Measurements from ENCODE around the gene FBXO8.

Gene FBXO8

GRCh38 chr4:174286870-174287269, 3.4 kb upstream of the FBXO8 start:
- H3K9ac ChIP-seq = no peak overlapping the region
- TF ChIP-seq Cebpa-rat (IDR thresholded peaks at IDR 0.05) = no peak
- H3K4me3 ChIP-seq = no peak overlapping the region
- H3K4me1 ChIP-seq = peaks cover 29% of the 10 kb centered on the region
- H4K20me1 ChIP-seq = no peaks in the 10 kb centered on the region
- peaks cover 4% of the 10 kb centered on the region for H3K36me3 ChIP-seq
- H3K27me3 ChIP-seq = no peaks in the 10 kb centered on the region
- peaks cover 15% of the 10 kb centered on the region for H3K9me3 ChIP-seq
- no peak overlapping the region for H3K4me2 ChIP-seq
- H3K27ac ChIP-seq = no peak overlapping the region

- Histone ChIP-seq H3K4me2 (peak overlapping the region; percentile 92), H4K20me1 (no peaks in the 10 kb centered on the region), H3K27me3 (no peaks in the 10 kb centered on the region), H3K9me3 (peaks cover 3% of the 10 kb centered on the region), H3K4me3 (peak overlapping the region; percentile 91), H3K27ac (peak overlapping the region; percentile 100), H3K9ac (peak overlapping the region; percentile 99), H3K4me1 (peaks cover 37% of the 10 kb centered on the region), H3K36me3 (no peaks in the 10 kb centered on the region)
- TF ChIP-seq Cebpa-rat (IDR thresholded peaks at IDR 0.05) = no peak
Observed at GRCh38 chr4:174284487-174284886, 1.0 kb upstream of the FBXO8 start.

GRCh38 chr4:174282836-174283506, 496 bp downstream of the FBXO8 start:
- Histone ChIP-seq H3K27ac (peak overlapping the region; percentile 100), H3K27me3 (no peaks in the 10 kb centered on the region), H3K9me3 (peaks cover 6% of the 10 kb centered on the region), H3K9ac (peak overlapping the region; percentile 99), H4K20me1 (peaks cover 9% of the 10 kb centered on the region; the same call in 1 of the 2 replicates), H3K4me3 (peak overlapping the region; percentile 91), H3K4me2 (peak overlapping the region; percentile 92), H3K4me1 (peaks cover 37% of the 10 kb centered on the region), H3K36me3 (no peaks in the 10 kb centered on the region)
- no peak for TF ChIP-seq Cebpa-rat (IDR thresholded peaks at IDR 0.05)

GRCh38 chr4:174281901-174282300, 1.6 kb downstream of the FBXO8 start:
- Histone ChIP-seq H3K4me3 (no peak overlapping the region), H4K20me1 (peaks cover 17% of the 10 kb centered on the region; the same call in 1 of the 2 replicates), H3K4me2 (peak overlapping the region; percentile 92), H3K9ac (no peak overlapping the region), H3K36me3 (no peaks in the 10 kb centered on the region), H3K4me1 (peaks cover 37% of the 10 kb centered on the region), H3K27ac (no peak overlapping the region), H3K27me3 (no peaks in the 10 kb centered on the region), H3K9me3 (peaks cover 6% of the 10 kb centered on the region)
- TF ChIP-seq Cebpa-rat (IDR thresholded peaks at IDR 0.05) = no peak

GRCh38 chr4:174281182-174281737, 2.2 kb downstream of the FBXO8 start:
- Histone ChIP-seq H3K4me2 (peak overlapping the region; percentile 15; the same call in 1 of the 2 replicates), H3K4me3 (no peak overlapping the region), H3K4me1 (peaks cover 37% of the 10 kb centered on the region), H3K27ac (no peak overlapping the region), H3K36me3 (no peaks in the 10 kb centered on the region), H3K9ac (no peak overlapping the region), H3K27me3 (no peaks in the 10 kb centered on the region), H3K9me3 (peaks cover 6% of the 10 kb centered on the region), H4K20me1 (peaks cover 23% of the 10 kb centered on the region; the same call in 1 of the 2 replicates)
- no peak for TF ChIP-seq Cebpa-rat (IDR thresholded peaks at IDR 0.05)

GRCh38 chr4:174279433-174280155, 3.9 kb downstream of the FBXO8 start:
- Histone ChIP-seq H3K9ac (no peak overlapping the region), H3K27me3 (no peaks in the 10 kb centered on the region), H3K36me3 (no peaks in the 10 kb centered on the region), H3K4me2 (no peak overlapping the region), H3K27ac (no peak overlapping the region), H4K20me1 (peaks cover 35% of the 10 kb centered on the region), H3K4me3 (no peak overlapping the region), H3K4me1 (peaks cover 21% of the 10 kb centered on the region), H3K9me3 (peaks cover 6% of the 10 kb centered on the region)
- no peak for TF ChIP-seq Cebpa-rat (IDR thresholded peaks at IDR 0.05)

GRCh38 chr4:174278467-174278866, 5.0 kb downstream of the FBXO8 start:
- Histone ChIP-seq H3K36me3 (no peaks in the 10 kb centered on the region), H3K4me3 (no peak overlapping the region), H3K4me1 (peaks cover 16% of the 10 kb centered on the region; the same call in 1 of the 2 replicates), H3K9ac (no peak overlapping the region), H3K9me3 (peaks cover 6% of the 10 kb centered on the region), H3K27ac (no peak overlapping the region), H3K4me2 (no peak overlapping the region), H3K27me3 (no peaks in the 10 kb centered on the region), H4K20me1 (peaks cover 40% of the 10 kb centered on the region)
- TF ChIP-seq Cebpa-rat (IDR thresholded peaks at IDR 0.05) = no peak

- no peak overlapping the region for H3K27ac ChIP-seq
Observed at GRCh38 chr4:174277433-174277832, 6.0 kb downstream of the FBXO8 start.

GRCh38 chr4:174275101-174275500, 8.4 kb downstream of the FBXO8 start:
- H3K36me3 ChIP-seq = no peaks in the 10 kb centered on the region
- H3K4me1 ChIP-seq = no peaks in the 10 kb centered on the region
- no peak overlapping the region for H3K4me3 ChIP-seq
- H4K20me1 ChIP-seq = peaks cover 53% of the 10 kb centered on the region
- no peak overlapping the region for H3K4me2 ChIP-seq
- no peak overlapping the region for H3K27ac ChIP-seq
- no peak overlapping the region for H3K9ac ChIP-seq
- peaks cover 6% of the 10 kb centered on the region for H3K9me3 ChIP-seq
- no peaks in the 10 kb centered on the region for H3K27me3 ChIP-seq
- no peak for TF ChIP-seq Cebpa-rat (IDR thresholded peaks at IDR 0.05)

More at GRCh38 chr4:174277433-174277832, 6.0 kb downstream of the FBXO8 start:
- Histone ChIP-seq H3K4me2 (no peak overlapping the region), H3K9me3 (peaks cover 6% of the 10 kb centered on the region), H4K20me1 (peaks cover 40% of the 10 kb centered on the region), H3K27me3 (no peaks in the 10 kb centered on the region), H3K9ac (no peak overlapping the region), H3K4me1 (peaks cover 12% of the 10 kb centered on the region; the same call in 1 of the 2 replicates), H3K36me3 (no peaks in the 10 kb centered on the region), H3K4me3 (no peak overlapping the region)
- TF ChIP-seq Cebpa-rat (IDR thresholded peaks at IDR 0.05) = no peak

- H3K9ac ChIP-seq = no peak overlapping the region
- H4K20me1 ChIP-seq = peaks cover 60% of the 10 kb centered on the region
- no peak overlapping the region for H3K4me2 ChIP-seq
- TF ChIP-seq Cebpa-rat (IDR thresholded peaks at IDR 0.05) = no peak
- no peaks in the 10 kb centered on the region for H3K27me3 ChIP-seq
- H3K36me3 ChIP-seq = no peaks in the 10 kb centered on the region
- H3K4me1 ChIP-seq = no peaks in the 10 kb centered on the region
- no peak overlapping the region for H3K4me3 ChIP-seq
- H3K27ac ChIP-seq = no peak overlapping the region
- peaks cover 3% of the 10 kb centered on the region for H3K9me3 ChIP-seq
Observed at GRCh38 chr4:174274436-174274835, 9.0 kb downstream of the FBXO8 start.

Measured in BLaER1 (cell line).